Measurements from ENCODE around the gene IL6R.
A peak's percentile ranks its signal among the peaks of the same experiment; 100 is the strongest.
"Not testable (repeated sequence)": the region's sequence is repeated elsewhere in the genome, so short reads cannot be mapped to it uniquely, and the experiment has no call there.

The IL6R gene

GRCh38 chr1:154406572-154406879 is 1.4 kb downstream of the IL6R start:
- DNase-seq (ENCODE audit: low read depth in 1 of 2, low spot score in 1 of 2) = no peak

GRCh38 chr1:154406886-154407197 is 1.7 kb downstream of the IL6R start:
- no peak for DNase-seq (ENCODE audit: low read depth in 1 of 2, low spot score in 1 of 2)

- peak in 1 of 2 donors; percentile 39 for DNase-seq (ENCODE audit: low read depth in 1 of 2, low spot score in 1 of 2)
Observed at GRCh38 chr1:154407198-154408091, 2.3 kb downstream of the IL6R start.

- DNase-seq (ENCODE audit: low read depth in 1 of 2, low spot score in 1 of 2) = no peak
Observed at GRCh38 chr1:154408174-154408777, 3.1 kb downstream of the IL6R start.

GRCh38 chr1:154410185-154410827 is 5.2 kb downstream of the IL6R start:
- DNase-seq (ENCODE audit: low read depth in 1 of 2, low spot score in 1 of 2) = no peak

- no peak for DNase-seq (ENCODE audit: low read depth in 1 of 2, low spot score in 1 of 2)
Observed at GRCh38 chr1:154411525-154411924, 6.4 kb downstream of the IL6R start.

- no peak for DNase-seq (ENCODE audit: low read depth in 1 of 2, low spot score in 1 of 2)
Observed at GRCh38 chr1:154413177-154413783, 8.1 kb downstream of the IL6R start.

GRCh38 chr1:154414606-154415005 is 9.5 kb downstream of the IL6R start:
- no peak for DNase-seq (ENCODE audit: low read depth in 1 of 2, low spot score in 1 of 2)

- DNase-seq (ENCODE audit: low read depth in 1 of 2, low spot score in 1 of 2) = no peak
Observed at GRCh38 chr1:154416471-154417337, 11.6 kb downstream of the IL6R start.

- no peak for DNase-seq (ENCODE audit: low read depth in 1 of 2, low spot score in 1 of 2)
Observed at GRCh38 chr1:154417338-154417608, 12.1 kb downstream of the IL6R start.

GRCh38 chr1:154418062-154418921 is 13.1 kb downstream of the IL6R start:
- DNase-seq (ENCODE audit: low read depth in 1 of 2, low spot score in 1 of 2) = no peak

- DNase-seq (ENCODE audit: low read depth in 1 of 2, low spot score in 1 of 2) = no peak
Observed at GRCh38 chr1:154418923-154419619, 13.9 kb downstream of the IL6R start.

GRCh38 chr1:154419620-154420571 is 14.8 kb downstream of the IL6R start:
- no peak for DNase-seq (ENCODE audit: low read depth in 1 of 2, low spot score in 1 of 2)

- DNase-seq (ENCODE audit: low read depth in 1 of 2, low spot score in 1 of 2) = no peak
Observed at GRCh38 chr1:154420961-154421924, 16.1 kb downstream of the IL6R start.

- DNase-seq (ENCODE audit: low read depth in 1 of 2, low spot score in 1 of 2) = not testable (repeated sequence)
Observed at GRCh38 chr1:154422049-154422448, 16.9 kb downstream of the IL6R start.

- DNase-seq (ENCODE audit: low read depth in 1 of 2, low spot score in 1 of 2) = no peak
Observed at GRCh38 chr1:154422521-154422920, 17.4 kb downstream of the IL6R start.

- no peak for DNase-seq (ENCODE audit: low read depth in 1 of 2, low spot score in 1 of 2)
Observed at GRCh38 chr1:154423304-154423987, 18.3 kb downstream of the IL6R start.

Measured in stimulated activated CD4-positive, alpha-beta T cell treated with anti-CD3 and anti-CD28 coated beads, Interleukin-15, amount 100 ng/mL, for 1 hour (primary cell).